SIG-M5 (cell line): ENCODE results near the gene FBXL2.
"Not testable (repeated sequence)": the region's sequence is repeated elsewhere in the genome, so short reads cannot be mapped to it uniquely, and the experiment has no call there.

ENCODE experiments used
- DNase-seq: peaks from one replicate; lab custom pipeline; 2025; lab: John Stamatoyannopoulos, UW

Gene FBXL2

DNA sequence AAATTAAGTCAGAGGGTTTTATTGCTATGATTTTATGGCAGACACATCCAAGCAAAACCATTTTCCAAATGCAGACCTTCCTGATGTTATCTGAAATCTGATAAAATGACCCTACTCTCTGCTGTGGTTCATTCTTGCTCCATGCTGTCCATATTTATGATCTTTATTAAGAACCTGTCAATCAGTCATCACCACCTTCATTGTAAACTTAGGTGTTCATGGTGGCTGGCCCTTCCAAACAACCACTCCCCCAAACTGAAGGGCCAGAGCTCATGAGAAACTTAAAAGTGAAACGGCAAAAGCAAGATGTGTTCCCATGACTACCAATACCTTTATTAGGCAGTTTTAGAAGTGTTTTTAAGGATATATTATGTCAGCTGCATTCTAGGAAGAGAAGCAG, 109.4 kb downstream of the FBXL2 start:
- no peak for DNase-seq

DNA sequence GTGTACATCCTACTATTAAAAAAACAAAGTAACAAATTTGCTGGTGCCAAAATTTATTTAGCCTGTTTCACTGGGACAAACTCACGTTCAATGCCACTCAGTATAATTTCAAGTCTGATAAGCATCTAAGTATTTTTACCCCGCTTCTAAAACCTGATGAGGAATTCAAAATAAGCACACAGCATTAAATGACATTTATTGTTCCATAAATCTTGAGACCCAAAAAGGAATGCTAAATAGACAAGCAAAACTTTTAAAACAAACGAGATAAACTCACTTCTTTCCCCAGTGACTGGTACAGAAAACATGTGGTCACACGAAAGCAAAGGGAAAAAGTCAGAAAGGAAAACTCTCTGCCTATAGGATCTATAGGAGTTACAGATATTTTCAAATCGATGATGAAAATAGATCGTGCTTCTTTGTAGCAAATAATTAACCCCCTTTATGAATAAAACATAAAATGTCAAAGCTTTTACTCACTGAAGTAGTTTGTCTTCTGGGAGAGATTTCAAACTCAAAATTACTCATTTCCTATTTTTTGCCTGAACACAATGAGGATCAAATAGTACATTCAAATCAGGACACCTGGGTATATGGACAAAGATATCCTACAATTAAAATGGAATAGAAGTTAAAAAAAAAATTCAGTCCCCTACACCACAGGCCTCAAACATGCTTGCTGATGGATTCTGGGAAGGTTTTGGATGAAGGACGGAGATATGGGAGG, 111.3 kb downstream of the FBXL2 start:
- no peak for DNase-seq

DNA sequence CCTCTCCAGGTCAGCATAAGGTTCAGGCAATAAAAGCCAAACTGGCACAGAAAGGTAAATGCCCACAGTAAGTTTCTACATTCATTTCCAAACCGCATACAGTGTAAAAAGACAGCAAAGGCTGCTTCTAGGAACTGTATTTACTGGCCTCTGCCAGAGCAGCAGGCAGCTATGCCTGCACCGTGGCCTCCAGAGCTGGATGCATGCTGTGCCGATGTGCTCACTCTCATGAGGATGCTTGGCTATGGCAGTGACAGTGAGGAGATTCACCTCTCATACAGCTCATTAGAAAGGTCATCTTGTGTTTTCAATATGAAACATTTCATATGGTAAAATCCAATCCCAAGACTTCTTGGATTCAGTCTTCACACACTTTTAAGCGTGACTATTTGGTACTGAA, 112.7 kb downstream of the FBXL2 start:
- DNase-seq, result no peak

DNA sequence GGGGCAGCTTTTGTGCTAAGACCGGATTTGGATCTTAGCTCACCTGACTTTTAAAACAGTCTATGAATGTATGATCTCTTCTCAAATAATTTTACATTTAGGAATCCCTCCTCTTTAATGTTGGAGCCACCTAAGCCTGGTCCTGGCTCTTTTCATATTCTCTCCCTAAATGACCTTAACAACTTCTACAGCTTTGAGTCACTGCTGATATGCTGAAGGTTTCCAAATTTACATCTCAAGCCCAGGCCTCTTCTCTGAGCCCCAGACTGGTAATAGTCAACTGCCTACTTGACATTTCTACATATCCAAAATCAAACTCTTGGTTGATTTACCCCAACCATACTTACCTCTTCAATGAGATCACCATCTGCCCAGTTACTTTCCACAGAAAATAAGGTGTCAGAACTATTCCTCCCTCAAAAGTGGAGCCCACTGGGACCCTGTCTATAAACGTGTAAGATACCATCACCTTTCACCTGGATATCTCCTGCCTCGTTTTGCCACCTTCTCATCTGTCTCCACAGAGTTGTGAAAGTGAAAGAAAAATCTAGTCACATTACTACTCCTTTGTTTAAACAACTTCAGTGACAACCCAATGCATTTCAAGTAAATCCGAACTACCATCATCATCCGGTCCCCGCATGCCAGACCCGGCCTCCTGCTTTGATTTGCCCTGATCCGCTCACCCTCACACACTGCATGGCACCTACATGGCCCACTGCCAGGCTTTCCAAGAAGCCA, 114.2 kb downstream of the FBXL2 start:
- no peak for DNase-seq

DNA sequence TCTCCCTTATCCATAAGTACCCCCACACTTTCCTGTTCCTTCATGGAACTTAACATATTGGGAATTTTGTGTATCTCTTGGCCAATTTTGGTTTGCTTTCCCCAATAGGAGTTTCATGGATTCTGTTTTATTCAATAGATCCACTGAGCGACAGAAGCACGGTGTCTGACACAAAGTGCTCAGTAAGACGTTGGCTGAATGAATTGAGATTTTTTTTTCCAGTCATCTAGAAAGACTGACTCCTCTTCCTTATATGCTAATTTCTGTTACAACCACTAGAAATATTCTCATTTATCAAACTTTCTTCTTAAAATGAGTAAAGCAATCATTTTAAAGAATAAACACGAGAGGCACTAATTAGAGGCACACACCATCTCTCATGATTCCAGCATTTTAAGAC, 114.9 kb downstream of the FBXL2 start:
- no peak for DNase-seq

DNA sequence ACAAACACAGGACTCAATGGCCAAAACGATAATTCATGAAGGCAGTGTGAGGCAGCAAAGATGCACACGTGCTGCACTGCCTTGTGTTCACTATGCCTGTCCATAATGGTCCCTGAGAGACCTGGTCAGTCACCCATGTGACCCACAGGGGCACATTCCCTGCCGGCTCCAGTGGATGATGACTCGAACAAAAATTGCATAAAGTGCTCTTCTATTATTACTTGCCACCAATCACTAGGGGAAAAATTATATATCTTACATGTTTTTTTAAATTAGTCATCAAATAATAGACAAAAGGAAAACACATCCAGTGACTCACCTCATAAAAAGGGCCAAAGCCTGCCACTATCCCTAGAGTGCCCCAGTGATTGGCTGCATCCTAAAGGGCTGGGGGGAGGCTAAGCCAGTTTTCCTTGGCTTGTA, 115.5 kb downstream of the FBXL2 start:
- no peak for DNase-seq

DNA sequence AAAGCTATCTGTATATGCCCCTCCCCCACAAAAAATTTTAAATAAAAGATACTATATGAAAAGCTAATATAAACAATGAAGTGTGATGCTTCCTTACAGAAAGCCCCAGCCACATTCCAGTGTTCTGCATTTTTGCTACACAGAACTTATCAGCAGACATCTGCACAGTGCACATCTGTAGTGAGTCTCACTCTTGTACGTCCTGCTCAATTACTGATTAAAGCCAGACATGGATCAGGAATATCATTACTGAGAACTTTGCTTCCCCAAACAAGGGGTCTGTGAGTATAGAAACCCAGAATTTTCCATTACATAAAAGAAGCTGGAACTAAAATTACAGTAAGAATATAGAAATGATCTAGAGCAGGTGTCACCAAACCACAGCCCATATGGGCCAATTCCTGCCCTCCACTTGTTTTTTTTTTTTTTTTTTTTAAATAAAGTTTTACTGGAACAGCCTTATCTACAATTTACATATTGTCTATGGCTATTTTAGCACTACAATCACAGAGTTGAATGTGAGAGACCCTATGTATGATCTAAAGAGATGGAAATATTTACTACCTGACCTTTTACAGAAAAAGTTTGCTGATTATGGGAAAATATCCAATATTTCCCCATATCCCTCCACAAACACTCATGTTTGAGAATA, 117.3 kb downstream of the FBXL2 start:
- no peak for DNase-seq

DNA sequence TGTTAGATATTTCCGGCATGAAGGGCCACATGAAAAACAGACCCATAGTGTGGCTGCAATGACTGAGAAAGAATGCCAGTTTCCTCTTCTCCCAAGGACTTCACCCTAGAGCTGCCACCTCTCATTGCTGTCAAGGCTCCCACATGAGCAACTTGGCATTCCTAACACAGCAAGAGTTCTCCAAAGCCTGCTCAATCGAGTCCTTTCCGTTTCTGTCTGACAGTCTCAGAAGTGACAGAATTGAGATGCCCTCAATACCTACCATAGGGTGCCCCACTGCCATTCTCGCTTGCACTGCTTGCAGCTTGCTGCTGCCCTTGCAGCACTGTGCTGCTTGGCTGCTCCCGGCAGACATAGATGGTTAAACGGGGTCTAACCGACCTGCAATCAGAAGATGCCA, 118.7 kb downstream of the FBXL2 start:
- no peak for DNase-seq

DNA sequence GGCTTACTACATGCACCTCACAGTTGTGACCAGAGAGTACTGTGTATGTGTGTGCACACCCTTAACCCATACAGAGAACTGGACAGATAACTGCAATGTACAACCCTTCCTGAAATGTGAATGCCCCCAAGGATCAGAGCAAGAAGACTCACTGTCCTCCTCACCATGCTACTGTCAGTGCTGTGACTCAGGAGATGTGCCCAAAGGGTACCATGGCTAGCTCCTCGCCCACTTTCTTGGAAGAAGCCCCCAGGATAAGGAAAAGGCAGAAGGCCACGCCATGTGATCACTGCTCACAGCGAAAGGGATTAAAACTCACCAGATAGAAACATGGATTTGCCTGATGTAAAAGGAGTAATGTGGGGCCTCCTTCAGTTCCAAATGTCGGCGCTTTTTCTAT, 121.2 kb downstream of the FBXL2 start:
- no peak for DNase-seq

DNA sequence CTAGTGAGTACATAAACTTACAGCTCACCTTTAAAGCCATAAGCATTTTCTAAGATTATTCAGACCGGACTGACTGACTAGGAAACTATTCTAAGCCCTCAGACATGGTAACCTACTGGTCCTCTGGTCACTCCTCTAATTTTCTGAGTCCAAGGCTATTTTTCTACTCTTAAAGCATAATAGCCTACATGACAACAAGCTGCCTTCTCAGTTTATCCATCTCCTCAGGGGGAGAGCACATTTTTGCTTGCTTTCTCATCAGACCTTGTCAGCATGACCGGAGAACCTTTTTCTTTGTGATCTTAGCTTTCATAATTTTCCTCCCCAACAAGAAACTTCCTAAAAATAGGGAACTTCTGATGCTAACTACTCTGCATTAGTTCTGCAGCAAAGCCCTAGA, 124.5 kb downstream of the FBXL2 start:
- DNase-seq, result no peak

DNA sequence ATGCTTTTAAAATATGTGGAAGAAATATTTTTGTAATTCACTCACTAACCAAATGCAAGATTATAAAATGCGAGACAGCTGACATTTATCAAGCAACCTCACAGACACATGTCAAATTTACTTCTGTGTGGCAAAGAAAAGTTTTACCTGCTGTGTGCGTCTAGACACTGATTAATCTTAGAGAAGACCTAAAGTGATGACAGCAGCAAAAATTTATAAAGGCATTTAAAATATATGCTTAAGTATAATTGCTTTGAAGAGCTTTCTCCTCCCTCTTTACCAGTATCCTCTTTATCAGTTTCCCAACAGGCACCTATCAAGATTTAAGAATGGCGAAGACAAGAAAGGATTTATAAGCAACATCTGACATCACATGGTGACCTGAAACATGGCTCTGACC, 125.7 kb downstream of the FBXL2 start:
- DNase-seq, result no peak

DNA sequence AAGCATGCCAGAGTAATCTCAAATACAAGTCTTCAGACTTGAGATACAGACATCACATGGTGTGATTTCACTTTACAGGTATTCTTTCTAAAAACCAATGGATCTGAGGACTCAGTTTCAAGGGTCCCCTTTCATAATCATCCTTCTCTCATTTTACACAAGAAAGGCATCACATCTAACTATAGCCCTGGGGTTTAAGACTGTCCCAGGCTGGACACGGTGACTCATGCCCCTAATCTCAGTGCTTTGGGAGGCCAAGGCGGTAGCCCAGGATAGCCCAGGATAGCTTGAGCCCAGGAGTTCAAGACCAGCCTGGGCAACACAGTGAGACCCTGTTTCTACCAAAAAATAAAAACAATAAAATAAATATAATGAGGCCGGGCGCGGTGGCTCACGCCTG, 126.5 kb downstream of the FBXL2 start:
- no peak for DNase-seq

DNA sequence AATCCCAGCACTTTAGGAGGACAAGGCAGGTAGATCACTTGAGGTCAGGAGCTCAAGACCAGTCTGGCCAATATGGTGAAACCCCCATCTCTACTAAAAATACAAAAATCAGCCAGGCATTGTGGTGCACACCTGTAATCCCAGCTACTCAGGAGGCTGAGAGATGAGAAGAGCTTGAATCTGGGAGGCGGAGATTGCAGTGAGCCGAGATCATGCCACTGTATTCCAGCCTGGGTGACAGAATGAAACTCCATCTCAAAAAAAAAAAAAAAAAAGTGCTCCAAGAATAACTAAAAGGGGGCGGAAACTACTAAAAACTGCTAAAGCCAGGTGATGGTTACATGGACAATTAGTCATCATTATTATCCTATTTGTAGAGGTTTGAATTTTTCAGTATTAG, 133.6 kb downstream of the FBXL2 start:
- not testable (repeated sequence) for DNase-seq

DNA sequence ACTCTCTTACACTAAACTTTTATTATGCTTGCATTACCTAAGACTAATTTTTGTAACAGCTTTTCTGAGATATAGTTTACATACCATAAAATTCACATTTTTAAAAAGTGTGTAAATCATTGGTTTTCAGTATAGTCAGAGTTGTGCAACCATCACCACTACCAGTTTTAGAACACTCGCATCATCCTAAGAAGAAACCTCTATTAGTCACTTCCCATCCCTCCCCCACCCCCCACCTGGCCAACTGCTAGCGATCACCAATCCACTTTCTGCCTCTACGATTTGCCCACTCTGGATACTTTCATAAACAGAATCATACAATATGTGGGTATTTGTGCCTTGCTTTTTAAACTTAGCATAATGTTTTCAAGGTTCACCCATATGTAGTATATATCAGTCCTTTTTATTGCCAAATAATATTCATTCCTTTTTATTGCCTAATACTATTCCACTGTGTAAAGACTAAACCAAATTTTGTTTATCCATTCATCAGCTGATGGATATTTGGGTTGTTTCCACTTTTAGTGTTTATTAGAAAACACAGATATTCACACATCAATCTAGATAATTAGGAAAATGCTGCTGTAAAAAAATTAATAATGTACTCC, 139.9 kb downstream of the FBXL2 start:
- DNase-seq, result no peak

DNA sequence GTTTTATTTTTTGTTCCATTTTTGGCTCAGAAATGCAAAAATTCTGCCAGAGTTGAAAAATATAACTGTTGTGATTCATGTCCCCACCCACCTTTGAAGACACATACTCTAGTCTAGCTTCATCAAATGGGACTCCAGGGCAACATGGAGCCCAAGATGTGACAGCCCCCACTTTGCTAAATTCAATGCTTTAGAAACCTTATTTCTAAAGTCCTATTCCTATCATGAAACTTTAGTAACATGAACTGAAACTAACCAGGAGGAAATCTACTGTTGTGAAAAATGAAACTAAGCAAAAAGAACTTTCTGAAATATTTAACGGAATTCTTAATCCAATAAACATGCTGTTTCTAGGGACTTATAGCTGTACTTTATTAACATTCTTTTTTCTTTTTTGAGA, 142.7 kb downstream of the FBXL2 start:
- DNase-seq, result no peak

DNA sequence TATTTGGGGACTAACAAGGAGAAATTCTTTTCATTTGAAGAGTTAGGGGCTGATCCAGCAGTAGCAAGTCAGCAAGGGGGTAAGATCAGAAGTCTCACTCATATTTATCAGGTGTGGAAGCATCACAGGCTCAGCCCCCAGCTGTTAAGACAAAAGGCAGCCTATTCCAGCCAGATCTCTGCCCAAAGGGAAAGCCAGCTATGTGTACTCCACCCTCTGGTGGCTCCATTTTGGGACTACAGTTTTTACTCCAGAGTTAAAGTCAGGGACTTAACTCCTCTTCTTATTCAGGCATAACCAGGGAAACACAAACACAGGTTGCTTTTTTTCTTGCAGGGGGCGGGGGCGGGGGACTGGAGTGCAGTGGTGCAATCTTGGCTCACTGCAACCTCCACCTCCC, 143.7 kb downstream of the FBXL2 start:
- no peak for DNase-seq

DNA sequence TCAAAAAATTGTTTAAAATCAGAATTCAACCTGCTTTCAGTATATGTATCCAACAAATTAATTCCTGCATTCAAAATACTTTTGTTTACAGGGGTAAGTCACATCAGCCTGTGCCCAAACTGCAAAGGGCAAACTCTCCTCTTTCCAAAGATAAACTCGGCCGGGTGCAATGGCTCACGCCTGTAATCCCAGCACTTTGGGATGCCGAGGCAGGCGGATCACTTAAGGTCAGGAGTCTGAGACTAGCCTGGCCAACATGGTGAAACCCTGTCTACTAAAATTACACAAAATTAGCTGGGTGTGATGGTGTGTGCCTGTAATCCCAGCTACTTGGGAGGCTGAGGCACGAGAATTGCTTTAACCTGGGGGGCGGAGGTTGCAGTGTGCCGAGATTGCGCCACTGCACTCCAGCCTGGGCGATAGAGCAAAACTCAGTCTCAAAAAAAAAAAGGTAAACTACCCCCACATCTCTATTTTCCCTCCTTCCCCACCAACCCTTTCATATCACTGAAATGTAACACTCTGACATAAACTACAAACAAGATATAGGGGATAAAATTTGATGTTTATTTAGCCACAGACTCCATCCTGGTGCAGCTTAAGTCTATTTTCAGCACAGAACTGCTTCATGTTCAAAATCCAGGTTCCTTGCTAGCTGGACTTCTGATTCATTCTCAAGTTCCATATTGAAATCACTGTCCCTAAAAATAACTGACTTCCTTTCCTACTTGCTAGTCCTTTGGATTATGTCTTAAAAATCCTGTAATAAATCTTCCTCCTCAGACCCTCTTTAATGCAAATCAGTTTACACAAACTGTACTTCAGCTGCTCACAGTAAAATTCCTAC, 147.6 kb downstream of the FBXL2 start:
- no peak for DNase-seq

DNA sequence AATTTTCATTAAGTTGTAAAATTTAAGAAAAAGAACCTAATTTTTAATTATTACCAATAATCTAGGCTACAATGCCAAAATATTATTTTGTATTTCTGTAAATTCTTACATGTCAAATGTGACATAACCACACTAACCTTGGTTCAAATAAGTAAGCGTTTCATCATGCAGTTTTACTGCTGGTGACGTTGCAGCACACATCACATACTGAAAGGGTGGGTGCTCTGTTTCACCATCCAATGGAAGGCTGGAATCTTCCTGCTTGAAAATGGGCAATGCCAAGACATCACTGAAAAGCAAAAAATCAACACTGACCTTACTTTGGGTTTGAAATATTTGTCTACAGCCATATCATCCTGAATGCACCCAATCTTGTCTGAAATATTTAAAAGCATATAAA, 148.2 kb downstream of the FBXL2 start:
- no peak for DNase-seq

DNA sequence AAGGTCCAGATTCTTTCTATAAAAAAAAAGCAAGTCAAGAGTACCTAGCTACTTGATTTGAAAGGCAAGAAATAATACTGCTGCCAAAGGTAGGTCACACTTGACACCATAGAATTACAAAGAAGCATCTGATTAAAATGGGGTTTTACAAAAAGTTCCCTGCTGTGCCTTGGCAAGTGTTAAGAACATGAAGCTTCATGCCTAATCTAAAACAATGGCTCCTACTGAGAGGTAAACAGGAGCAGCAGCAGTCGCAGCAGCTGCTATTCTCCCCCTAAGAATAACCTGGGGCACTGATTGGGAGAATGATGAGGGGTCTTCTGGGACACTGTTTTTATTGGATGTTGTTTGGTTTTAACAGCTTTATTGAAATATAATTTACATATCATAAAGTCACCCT, 148.8 kb downstream of the FBXL2 start:
- no peak for DNase-seq

DNA sequence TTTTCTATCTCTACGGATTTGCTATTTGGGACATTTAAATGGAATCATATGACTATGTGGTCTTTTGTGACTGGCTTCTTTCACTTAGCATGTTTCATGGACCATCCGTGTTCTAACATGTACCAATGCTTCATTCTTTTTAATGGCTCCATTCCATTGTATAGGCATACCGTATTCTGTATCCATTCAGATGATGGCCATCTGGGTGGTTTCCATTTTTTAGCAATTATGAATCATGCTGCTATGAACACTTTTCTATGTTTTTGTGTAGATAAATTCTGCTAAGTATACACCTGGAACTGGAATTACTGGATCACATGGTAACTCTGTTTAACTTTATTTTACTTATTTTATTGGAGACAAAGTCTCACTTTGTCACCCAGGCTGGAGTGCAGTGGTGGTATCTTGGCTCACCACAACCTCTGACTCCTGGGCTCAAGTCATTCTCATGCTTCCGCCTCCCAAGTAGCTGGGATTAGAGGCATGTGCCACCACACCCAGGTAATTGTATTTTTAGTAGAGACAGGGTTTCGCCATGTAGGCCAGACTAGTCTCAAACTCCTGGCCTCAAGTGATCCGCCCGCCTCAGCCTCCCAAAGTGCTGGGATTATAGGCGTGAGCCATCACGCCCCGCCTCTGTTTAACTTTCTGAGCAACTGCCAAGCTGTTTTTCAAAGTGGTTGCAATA, 149.5 kb downstream of the FBXL2 start:
- DNase-seq, result no peak

DNA sequence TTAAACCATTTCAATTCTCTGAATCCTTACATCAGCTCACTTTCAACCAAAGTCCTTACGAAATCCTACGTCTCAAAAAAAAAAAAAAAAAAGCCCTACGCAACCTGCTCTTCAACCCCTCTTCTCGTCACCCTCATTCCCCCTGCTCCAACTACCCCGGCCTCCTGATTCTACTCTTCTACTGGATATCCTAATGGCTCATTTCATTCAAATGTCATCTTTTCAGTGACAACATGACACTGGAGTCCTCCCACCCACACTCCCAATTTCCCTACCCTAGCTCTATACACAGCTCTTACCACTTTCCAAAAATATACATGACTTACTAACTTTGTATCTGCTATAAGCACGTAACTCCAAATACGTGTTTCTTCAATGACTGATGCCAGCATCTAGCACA, 151.5 kb downstream of the FBXL2 start:
- no peak for DNase-seq
